Adipocyte (in vitro differentiated cells): ENCODE data around the gene IGSF8.
A peak's percentile ranks its signal among the peaks of the same experiment; 100 is the strongest.

Experiments
- DNase-seq: peaks from one replicate; pipeline ENCODE4 v3.0.0-alpha.2; 2015; ENCODE audit warnings: low read depth
- H3K27me3 ChIP-seq: replicated peaks from 2 replicates; pipeline ENCODE4 v1.7.0; 2013; ENCODE audit warnings: mild to moderate bottlenecking, low read length, moderate library complexity; ENCODE audit not compliant: control insufficient read depth, insufficient read depth
- H3K36me3 ChIP-seq: 2 replicates; pipeline ENCODE4 v1.7.0; 2013; ENCODE audit warnings: low read length, mild to moderate bottlenecking, moderate library complexity; ENCODE audit not compliant: control insufficient read depth, insufficient read depth, severe bottlenecking
- H3K4me1 ChIP-seq: 2 replicates; pipeline ENCODE4 v1.7.0; 2013; ENCODE audit warnings: mild to moderate bottlenecking, low read length, moderate library complexity; ENCODE audit not compliant: control insufficient read depth, insufficient read depth
- H3K4me3 ChIP-seq: 2 replicates; pipeline ENCODE4 v1.7.0; 2013; ENCODE audit warnings: mild to moderate bottlenecking, low read length, moderate library complexity
- H3K9ac ChIP-seq: 2 replicates; pipeline ENCODE4 v1.7.0; 2013; ENCODE audit warnings: mild to moderate bottlenecking, low read length, moderate library complexity
- H3K9me3 ChIP-seq: 2 replicates; pipeline ENCODE4 v1.7.0; 2013; ENCODE audit warnings: mild to moderate bottlenecking, low read length, moderate library complexity; ENCODE audit not compliant: control insufficient read depth

Gene IGSF8

DNA sequence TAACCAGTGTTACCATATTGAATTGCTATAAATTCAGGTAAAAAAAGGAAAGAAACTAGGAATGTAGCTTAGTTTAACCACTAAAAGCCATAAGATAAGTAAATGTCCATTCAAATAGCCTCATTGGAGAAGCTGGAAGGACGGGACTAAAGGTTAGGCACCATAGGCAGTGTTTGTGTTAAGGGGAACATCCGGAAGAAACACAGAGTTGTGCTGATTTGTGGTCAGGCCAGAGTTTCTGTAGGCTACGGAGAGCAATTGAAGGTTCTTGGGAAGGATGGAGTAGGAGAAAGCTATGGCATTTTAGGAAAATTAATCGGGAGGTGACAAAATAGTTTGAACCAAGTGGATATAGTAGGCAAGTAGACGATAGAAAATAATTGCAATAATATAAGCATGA, 27.1 kb downstream of the IGSF8 start:
- Histone ChIP-seq H3K4me1 (peaks cover 4% of the 10 kb centered on the region), H3K9ac (no peak overlapping the region), H3K27me3 (peaks cover 46% of the 10 kb centered on the region), H3K4me3 (no peak overlapping the region), H3K36me3 (no peaks in the 10 kb centered on the region), H3K9me3 (no peaks in the 10 kb centered on the region)
- no peak for DNase-seq

DNA sequence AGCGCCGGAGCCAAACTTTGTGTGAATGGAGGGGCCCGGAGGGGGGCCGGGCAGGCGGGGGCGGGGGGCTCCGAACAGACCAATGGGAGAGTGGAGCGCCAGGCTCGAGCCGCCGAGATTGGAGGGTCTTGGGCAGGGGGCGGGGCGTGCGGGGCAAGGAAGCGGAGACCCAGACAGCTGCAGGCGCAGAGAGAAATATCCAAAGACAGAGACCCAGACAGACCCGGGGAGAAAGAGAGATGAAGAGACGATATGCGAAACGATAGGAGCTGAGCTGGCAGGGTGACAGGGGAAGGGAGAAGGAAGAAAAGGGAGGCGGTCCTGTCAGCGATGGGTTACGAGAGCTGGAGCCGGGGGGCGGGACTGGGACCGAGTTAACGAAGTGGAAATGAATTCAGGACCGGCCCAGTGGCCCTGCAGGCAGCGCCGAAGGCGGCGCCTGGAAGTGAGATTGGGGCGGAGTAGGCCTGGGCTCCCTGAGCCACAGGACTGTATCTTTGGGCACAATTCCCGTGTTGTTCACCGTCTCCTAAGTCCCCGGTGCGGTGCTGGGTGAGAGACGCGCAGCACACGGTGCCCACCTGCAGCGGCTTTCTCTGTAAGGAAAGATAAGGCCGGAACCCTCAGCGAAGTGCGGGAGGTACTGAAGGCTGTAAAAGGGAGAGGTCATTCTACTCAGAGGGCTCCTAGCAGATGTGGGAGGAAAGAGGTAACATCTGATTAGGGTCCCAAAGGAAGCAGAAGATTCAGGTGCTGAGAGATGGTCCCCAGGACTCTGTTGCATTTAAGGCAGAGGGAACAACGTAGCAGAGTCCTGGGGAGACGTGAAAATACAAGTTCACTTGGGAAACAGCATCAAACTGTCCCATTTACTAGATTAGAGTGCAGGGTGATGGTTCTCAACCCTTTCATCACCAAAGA, 27.9 kb downstream of the IGSF8 start:
- peak overlapping the region; percentile 30 for H3K9ac ChIP-seq
- H3K9me3 ChIP-seq, result no peaks in the 10 kb centered on the region
- peaks cover 4% of the 10 kb centered on the region for H3K4me1 ChIP-seq
- no peaks in the 10 kb centered on the region for H3K36me3 ChIP-seq
- peaks cover 42% of the 10 kb centered on the region for H3K27me3 ChIP-seq
- DNase-seq, result peak; percentile 86
- H3K4me3 ChIP-seq, result peak overlapping the region; percentile 84

DNA sequence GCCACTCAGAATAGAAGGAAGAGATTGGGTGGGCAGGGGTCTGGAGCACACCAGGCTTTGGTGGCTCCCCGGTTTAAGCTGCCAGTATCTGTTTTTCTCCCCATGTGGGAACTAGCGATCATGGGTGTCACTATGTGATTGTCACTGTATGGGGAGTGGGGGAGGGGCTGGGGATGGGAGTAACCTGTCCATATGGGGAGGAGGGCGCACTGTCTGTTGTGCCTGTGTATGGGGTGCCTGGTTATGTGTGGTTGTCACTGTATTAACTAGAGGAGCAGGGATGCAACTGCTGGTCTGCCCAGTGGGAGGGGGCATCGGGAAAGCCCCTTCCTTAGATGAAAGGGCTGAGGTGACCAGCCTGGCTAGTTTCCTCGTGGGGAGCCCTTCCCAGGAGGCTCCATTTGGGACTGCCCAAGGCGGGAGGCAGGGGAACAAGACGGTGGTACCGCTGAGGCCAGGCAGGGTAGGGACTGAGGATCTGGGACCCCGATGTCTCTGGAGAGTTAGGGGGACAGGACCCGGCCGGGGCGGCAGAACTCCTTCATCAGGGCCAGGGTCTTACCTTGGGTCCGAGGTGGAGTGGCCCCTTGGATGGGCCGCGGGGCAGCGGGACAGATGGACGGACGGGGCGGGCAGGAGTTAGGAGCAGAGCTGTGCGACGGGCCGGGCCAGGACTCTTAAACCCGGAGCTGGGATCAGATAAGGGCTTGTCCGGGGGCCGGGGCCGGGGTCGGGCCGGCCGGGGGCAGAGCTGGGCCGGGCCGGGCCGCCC, 28.8 kb downstream of the IGSF8 start, which contains the start of gene KCNJ10:
Gene KCNJ10 (minus strand): TSS at position 701 of the 772 bp plus-strand sequence. CDS start 27,628 bp downstream, outside the sequence.
- Histone ChIP-seq H3K27me3 (peaks cover 35% of the 10 kb centered on the region), H3K9ac (peak within 1 kb of the TSS; percentile 30), H3K4me1 (peaks cover 4% of the 10 kb centered on the region)

DNA sequence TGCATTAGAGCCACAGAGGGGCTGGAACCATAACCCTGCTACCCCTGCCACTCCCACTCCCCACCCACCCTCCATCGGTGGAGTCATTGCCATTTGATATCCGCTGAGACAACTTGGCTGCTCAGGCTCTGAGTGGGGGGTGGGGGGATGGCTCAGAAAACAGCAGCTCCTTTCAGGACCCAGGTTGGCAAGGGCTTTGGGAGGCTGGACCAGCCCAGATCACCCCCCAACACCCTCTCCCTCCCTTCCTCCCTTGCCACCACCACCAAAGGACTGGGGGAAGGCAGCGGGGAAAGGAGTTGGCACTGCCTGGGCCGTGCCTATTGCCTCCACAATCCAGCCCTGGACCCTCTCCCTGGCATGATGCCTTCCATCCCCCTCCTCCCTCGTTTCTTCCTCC, 30.2 kb downstream of the IGSF8 start:
- H3K9me3 ChIP-seq, result no peaks in the 10 kb centered on the region
- H3K27me3 ChIP-seq, result peaks cover 31% of the 10 kb centered on the region
- H3K9ac ChIP-seq, result no peak overlapping the region
- no peaks in the 10 kb centered on the region for H3K36me3 ChIP-seq
- no peak for DNase-seq
- no peak overlapping the region for H3K4me3 ChIP-seq
- peaks cover 4% of the 10 kb centered on the region for H3K4me1 ChIP-seq

More for the DNA sequence above, 28.8 kb downstream of the IGSF8 start, which contains the start of gene KCNJ10:
- Histone ChIP-seq H3K9me3 (no peaks in the 10 kb centered on the region), H3K36me3 (no peaks in the 10 kb centered on the region), H3K4me3 (peak within 1 kb of the TSS; percentile 84)
- no peak for DNase-seq

DNA sequence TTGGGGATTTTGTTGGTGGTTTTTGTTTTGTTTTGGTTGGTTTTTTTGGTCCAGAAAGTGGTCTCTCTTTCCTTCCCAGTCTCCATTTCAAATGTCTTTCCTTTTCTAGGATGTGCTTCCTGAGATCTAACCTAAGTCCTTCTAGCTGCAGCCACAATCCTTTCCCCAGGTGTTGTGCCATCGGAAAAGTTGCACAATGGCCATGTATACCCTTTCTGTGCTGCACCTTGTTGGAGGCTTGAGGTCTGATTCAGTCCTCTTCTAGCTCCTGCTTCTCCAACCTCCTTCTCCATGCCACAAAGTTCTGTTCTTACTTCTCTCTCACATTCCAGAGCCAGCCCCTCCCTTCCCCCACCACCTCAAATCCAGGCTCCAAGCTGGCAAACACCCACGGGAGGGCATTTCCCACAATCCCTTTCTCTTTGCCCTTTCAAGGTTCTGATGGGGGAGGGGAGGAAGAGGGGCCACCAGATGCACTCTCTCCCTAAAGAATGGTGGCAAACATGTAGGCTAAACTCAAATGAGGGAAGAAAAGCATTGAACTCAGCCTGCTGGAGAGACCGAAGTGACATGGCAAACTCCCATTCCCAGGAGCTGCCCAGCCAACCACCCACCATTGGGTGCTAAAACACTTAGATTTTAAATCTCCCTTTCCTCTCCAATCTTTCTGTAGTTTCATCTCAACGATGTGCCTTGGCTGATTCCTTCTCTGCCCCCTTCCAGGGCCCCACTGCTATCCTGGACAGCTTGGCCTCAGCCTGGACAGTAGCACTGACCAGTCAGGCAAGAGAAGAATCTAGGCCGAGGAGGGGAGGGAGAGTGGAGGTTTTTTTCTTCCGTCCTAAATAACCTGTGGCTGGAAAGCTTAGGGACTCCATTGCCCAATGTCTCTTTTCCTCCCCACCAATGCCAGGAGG, 31.3 kb downstream of the IGSF8 start:
- DNase-seq, result no peak
- Histone ChIP-seq H3K4me1 (peaks cover 4% of the 10 kb centered on the region), H3K36me3 (no peaks in the 10 kb centered on the region), H3K4me3 (no peak overlapping the region), H3K9me3 (no peaks in the 10 kb centered on the region), H3K9ac (no peak overlapping the region), H3K27me3 (peaks cover 39% of the 10 kb centered on the region)

DNA sequence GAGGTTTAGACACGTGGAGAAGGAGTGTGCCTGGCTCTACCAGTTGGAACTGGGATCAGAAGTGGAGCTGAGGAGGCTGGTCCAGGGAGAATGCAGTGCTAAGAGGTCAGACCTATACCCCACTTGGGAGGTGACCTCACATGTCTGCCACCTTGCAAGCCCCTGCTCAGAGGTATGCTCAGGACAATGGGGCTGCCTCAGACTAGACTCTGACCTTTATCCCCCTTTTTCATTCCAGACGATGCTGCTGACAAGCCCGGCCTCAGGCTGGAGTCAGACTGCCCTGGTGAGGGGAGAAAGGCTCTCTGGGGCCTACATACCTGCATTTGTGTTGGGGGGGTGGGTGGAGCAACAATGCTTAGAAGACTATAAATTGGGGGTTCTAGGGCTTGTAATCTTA, 33.7 kb downstream of the IGSF8 start:
- Histone ChIP-seq H3K36me3 (no peaks in the 10 kb centered on the region), H3K27me3 (peaks cover 28% of the 10 kb centered on the region), H3K4me1 (no peaks in the 10 kb centered on the region), H3K9me3 (no peaks in the 10 kb centered on the region), H3K4me3 (no peak overlapping the region), H3K9ac (no peak overlapping the region)
- DNase-seq, result no peak

DNA sequence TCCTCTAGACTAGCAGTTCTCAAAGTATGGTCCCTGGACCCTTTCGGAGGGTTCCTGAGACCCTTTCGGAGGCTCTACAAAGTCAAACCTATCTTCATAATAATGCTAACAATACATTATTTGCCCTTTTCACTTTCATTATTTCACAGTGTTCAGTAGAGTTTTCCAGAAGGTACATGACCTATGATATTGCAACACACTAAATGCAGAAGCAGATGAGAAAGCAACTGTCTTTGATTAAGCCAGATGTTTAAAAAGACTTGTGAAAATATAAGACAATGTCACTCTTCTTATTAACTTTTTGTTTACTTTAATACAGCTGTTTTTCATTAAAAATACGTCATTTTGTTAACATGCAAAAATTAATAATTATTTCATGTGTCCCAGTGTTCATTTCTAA, 34.3 kb downstream of the IGSF8 start:
- no peaks in the 10 kb centered on the region for H3K4me1 ChIP-seq
- DNase-seq, result peak; percentile 15
- no peaks in the 10 kb centered on the region for H3K36me3 ChIP-seq
- H3K9ac ChIP-seq, result no peak overlapping the region
- no peak overlapping the region for H3K4me3 ChIP-seq
- H3K27me3 ChIP-seq, result peaks cover 29% of the 10 kb centered on the region
- no peaks in the 10 kb centered on the region for H3K9me3 ChIP-seq

DNA sequence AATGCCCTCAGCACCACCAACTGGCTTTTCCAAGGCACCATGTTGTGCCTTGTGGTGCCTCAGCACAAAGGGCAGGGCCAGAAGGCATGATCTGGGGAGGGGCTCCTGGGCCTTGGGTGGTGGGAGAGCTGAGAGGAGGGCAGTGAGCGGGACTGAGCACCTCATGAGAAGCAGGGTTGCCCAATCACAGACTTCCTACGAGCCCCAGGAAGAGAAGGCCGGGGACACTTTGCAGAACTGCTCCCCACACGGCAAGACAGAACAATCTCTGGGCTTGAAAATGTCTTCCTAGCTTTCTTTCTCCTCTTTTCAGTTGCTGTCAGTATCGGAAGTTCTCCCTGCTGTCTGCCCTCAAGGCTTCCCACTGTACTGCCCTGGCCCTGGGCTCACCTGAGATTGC, 35.2 kb downstream of the IGSF8 start:
- H3K36me3 ChIP-seq, result no peaks in the 10 kb centered on the region
- H3K4me3 ChIP-seq, result no peak overlapping the region
- no peak overlapping the region for H3K9ac ChIP-seq
- peaks cover 24% of the 10 kb centered on the region for H3K27me3 ChIP-seq
- H3K9me3 ChIP-seq, result no peaks in the 10 kb centered on the region
- H3K4me1 ChIP-seq, result no peaks in the 10 kb centered on the region
- no peak for DNase-seq

DNA sequence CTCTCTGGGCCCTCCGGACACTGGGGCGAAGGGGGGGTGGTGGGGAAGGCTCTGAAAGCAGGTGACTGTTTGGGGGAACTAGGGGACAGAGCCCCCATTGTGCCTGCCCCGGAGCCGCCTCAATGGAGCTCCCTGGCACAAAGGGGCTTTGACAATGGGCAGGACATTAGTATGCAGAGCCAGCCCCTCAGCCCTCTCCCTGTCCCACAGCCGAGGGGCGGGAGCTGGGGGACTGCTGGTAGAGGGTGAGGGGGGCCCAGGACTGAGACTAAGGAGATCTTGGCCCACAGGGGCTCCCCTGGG, 36.2 kb downstream of the IGSF8 start:
- no peak for DNase-seq
- no peak overlapping the region for H3K4me3 ChIP-seq
- H3K27me3 ChIP-seq, result peaks cover 31% of the 10 kb centered on the region
- H3K9me3 ChIP-seq, result no peaks in the 10 kb centered on the region
- H3K9ac ChIP-seq, result no peak overlapping the region
- no peaks in the 10 kb centered on the region for H3K36me3 ChIP-seq
- H3K4me1 ChIP-seq, result no peaks in the 10 kb centered on the region

DNA sequence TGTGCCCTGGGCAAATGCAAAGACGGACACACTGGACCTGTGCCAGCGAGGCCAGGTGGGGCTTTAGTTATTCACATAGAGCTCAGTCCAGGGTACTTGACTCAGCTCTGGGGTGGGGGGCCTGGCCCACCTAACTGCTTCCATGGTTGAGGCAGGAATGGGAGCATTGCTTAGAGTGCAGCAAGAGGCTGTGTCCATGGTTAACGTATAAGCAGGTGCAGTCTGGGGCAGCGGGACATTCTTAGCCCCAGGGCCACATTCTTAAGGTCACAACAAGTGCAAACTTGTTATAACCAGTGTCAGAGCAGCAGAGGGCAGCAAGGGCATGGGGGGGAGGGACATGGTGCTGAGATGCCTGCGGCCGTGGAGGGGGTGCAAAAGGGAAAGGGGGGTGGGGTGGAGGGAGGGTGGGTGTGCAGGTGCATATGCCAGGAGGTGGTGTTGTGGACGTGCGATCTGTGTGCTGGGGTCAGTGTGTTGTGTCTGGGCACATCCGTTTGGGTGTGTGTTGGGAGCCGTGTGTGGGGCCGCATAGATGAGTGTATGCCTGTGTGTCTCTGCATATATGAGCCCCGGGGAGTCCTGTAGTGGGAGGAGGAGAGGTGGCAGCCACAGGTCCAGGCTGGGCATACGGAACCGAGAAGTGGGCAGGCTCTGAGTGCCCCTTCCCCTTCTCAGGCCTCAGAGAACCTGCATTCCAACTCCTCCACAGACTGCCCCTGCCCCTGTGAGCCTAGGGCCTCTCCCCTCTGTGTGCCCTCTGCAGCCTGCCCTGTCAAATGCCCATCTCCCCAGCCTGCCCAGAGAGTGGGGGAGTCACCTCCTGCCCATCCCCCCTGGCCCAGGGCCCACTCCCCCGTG, 36.8 kb downstream of the IGSF8 start:
- no peak for DNase-seq
- no peak overlapping the region for H3K4me3 ChIP-seq
- no peaks in the 10 kb centered on the region for H3K4me1 ChIP-seq
- no peaks in the 10 kb centered on the region for H3K9me3 ChIP-seq
- H3K9ac ChIP-seq, result no peak overlapping the region
- H3K36me3 ChIP-seq, result no peaks in the 10 kb centered on the region
- peaks cover 37% of the 10 kb centered on the region for H3K27me3 ChIP-seq
